WTC11 (cell line): ENCODE data around the gene ZNF367. TPM values are rescaled to one million over a fixed set of nuclear protein-coding genes. Genes with fewer than 3 reads are reported as not detected.
A peak's percentile ranks its signal among the peaks of the same experiment; 100 is the strongest.

ENCODE experiments used
- ATAC-seq: fragments of 200-7000 bp; cut with Tn5 transposase; 2 replicates; pipeline ENCODE4 v1.10.0; 2021; ENCODE audit warnings: mild to moderate bottlenecking, moderate library complexity
- CTCF ChIA-PET: fragments of 300-600 bp; sonication (Branson Sonifier 250); formaldehyde crosslinking; loops from one replicate; lab custom pipeline; 2021; ENCODE audit warnings: antibody characterized with exemption; lab: Charles Lee
- POLR2A ChIA-PET: fragments of 350-600 bp; sonication (Branson Sonifier 250); formaldehyde crosslinking; loops from one replicate; lab custom pipeline; 2021; ENCODE audit warnings: antibody characterized with exemption; lab: Charles Lee
- DNase-seq: peaks from one replicate; pipeline ENCODE4 v3.0.0; 2021; ENCODE audit warnings: low spot score
- H3K27ac Mint-ChIP-seq: 2 replicates; pipeline ENCODE4 v1.8.0; 2021; ENCODE audit warnings: mixed read lengths
- H3K27me3 Mint-ChIP-seq: 2 replicates; pipeline ENCODE4 v1.8.0; 2021; ENCODE audit warnings: low read depth, mild to moderate bottlenecking, moderate library complexity, mixed read lengths
- H3K36me3 Mint-ChIP-seq: 2 replicates; pipeline ENCODE4 v1.8.0; 2021; ENCODE audit warnings: mixed read lengths
- H3K4me1 Mint-ChIP-seq: 2 replicates; pipeline ENCODE4 v1.8.0; 2022; ENCODE audit warnings: mixed read lengths
- H3K4me3 Mint-ChIP-seq: 2 replicates; pipeline ENCODE4 v1.8.0; 2021; ENCODE audit warnings: mild to moderate bottlenecking, moderate library complexity, mixed read lengths
- H3K9me3 Mint-ChIP-seq: 2 replicates; pipeline ENCODE4 v1.8.0; 2021; ENCODE audit warnings: mixed read lengths
- CDX4 ChIP-seq: fragments of 250-450 bp; sonication (Bioruptor Pico); IDR thresholded peaks from 2 replicates; pipeline ENCODE4 v1.9.0; 2021; ENCODE audit warnings: moderate library complexity, mild to moderate bottlenecking, inconsistent platforms, borderline replicate concordance
- ETV6 ChIP-seq: sonication (generic); formaldehyde crosslinking; IDR thresholded peaks from 2 replicates; pipeline ENCODE4 v1.8.1; 2022; ENCODE audit warnings: mild to moderate bottlenecking, missing genetic modification reagents
- GTF2I ChIP-seq: fragments of 250-450 bp; sonication (Bioruptor Pico); conservative IDR thresholded peaks from 2 replicates; pipeline ENCODE4 v1.4.0; 2021; ENCODE audit warnings: mild to moderate bottlenecking
- IRF1 ChIP-seq: sonication (generic); formaldehyde crosslinking; IDR thresholded peaks from 2 replicates; pipeline ENCODE4 v1.8.0; 2023; ENCODE audit warnings: missing genetic modification reagents
- MLX ChIP-seq: sonication (generic); formaldehyde crosslinking; IDR thresholded peaks from 2 replicates; pipeline ENCODE4 v1.8.1; 2023; ENCODE audit warnings: mild to moderate bottlenecking, missing genetic modification reagents, moderate library complexity
- NR2C2 ChIP-seq: sonication (generic); formaldehyde crosslinking; IDR thresholded peaks from 2 replicates; pipeline ENCODE4 v1.8.0; 2022; ENCODE audit warnings: mild to moderate bottlenecking, missing genetic modification reagents
- PRDM15 ChIP-seq: sonication (generic); formaldehyde crosslinking; IDR thresholded peaks from 2 replicates; pipeline ENCODE4 v1.8.0; 2022; ENCODE audit warnings: missing genetic modification reagents
- RELA ChIP-seq: sonication (generic); formaldehyde crosslinking; IDR thresholded peaks from 2 replicates; pipeline ENCODE4 v1.8.1; 2022; ENCODE audit warnings: missing genetic modification reagents, mild to moderate bottlenecking, borderline replicate concordance
- SP1 ChIP-seq: sonication (generic); formaldehyde crosslinking; conservative IDR thresholded peaks from 2 replicates; pipeline ENCODE4 v1.8.1; 2022; ENCODE audit warnings: missing genetic modification reagents
- TP53 ChIP-seq: sonication (generic); formaldehyde crosslinking; IDR thresholded peaks from 2 replicates; pipeline ENCODE4 v1.8.1; 2023; ENCODE audit warnings: mild to moderate bottlenecking, missing genetic modification reagents
- USF2 ChIP-seq: sonication (generic); formaldehyde crosslinking; IDR thresholded peaks from 2 replicates; pipeline ENCODE4 v1.8.1; 2023; ENCODE audit warnings: mild to moderate bottlenecking, missing genetic modification reagents, moderate library complexity
- ZBTB21 ChIP-seq: sonication (generic); formaldehyde crosslinking; IDR thresholded peaks from 2 replicates; pipeline ENCODE4 v1.8.1; 2023; ENCODE audit warnings: mild to moderate bottlenecking, missing genetic modification reagents, borderline replicate concordance
- ZMAT4 ChIP-seq: fragments of 250-450 bp; sonication (Bioruptor Pico); IDR thresholded peaks from 2 replicates; pipeline ENCODE4 v1.9.0; 2021; ENCODE audit warnings: mild to moderate bottlenecking
- ZNF121 ChIP-seq: sonication (generic); formaldehyde crosslinking; IDR thresholded peaks from 2 replicates; pipeline ENCODE4 v1.8.0; 2023; ENCODE audit warnings: missing genetic modification reagents
- ZNF416 ChIP-seq: fragments of 250-450 bp; sonication (Bioruptor Pico); IDR thresholded peaks from 2 replicates; pipeline ENCODE4 v1.9.0; 2021; ENCODE audit warnings: mild to moderate bottlenecking, inconsistent platforms
- total RNA-seq: library from RNA; stranded (reverse); gene quantifications from 3 replicates; pipeline ENCODE4 v1.2.3, GENCODE V29; 2021
- TF ChIP-seq, protein P1 (sequence below): fragments of 250-450 bp; sonication (Bioruptor Pico); IDR thresholded peaks from 2 replicates; pipeline ENCODE4 v1.9.0; 2021; ENCODE audit warnings: mild to moderate bottlenecking
- TF ChIP-seq, protein P2 (sequence below): fragments of 200-600 bp; IDR thresholded peaks from 2 replicates; pipeline ENCODE4 v1.8.0; 2022; ENCODE audit warnings: antibody characterized with exemption
- TF ChIP-seq, protein P3 (sequence below): sonication (generic); formaldehyde crosslinking; IDR thresholded peaks from 2 replicates; pipeline ENCODE4 v1.8.0; 2023; ENCODE audit warnings: missing genetic modification reagents, mild to moderate bottlenecking, borderline replicate concordance

The ZNF367 gene
- total RNA-seq, 1 experiment from 2014 or later, result 7.4 TPM

GRCh38 chr9:96418920-96419690 is 935 bp upstream of the ZNF367 start:
- no peaks in the 10 kb centered on the region for H3K9me3 Mint-ChIP-seq
- ChIA-PET CTCF (no interaction called here), POLR2A (interaction anchor here (0.6 kb wide), 1 partner anchor 1520 kb away, joined by 3 read pairs; no protein-coding TSS in a partner anchor)
- DNase-seq (peak; percentile 67), ATAC-seq (peak; percentile 16)
- peak overlapping the region; percentile 84 for H3K4me3 Mint-ChIP-seq
- H3K27ac Mint-ChIP-seq, result peak overlapping the region; percentile 94
- H3K4me1 Mint-ChIP-seq, result peaks cover 38% of the 10 kb centered on the region
- TF ChIP-seq ZBTB21 (no peak), ZNF121 (CRISPR knock-in tag) (no peak), SP1 (CRISPR knock-in tag) (no peak), NR2C2 (no peak), TP53 (CRISPR knock-in tag) (peak; percentile 63; the same call in 1 of the 2 replicates), PRDM15 (no peak), MLX (CRISPR knock-in tag) (no peak), GTF2I (CRISPR knock-in tag) (no peak), ETV6 (CRISPR knock-in tag) (peak; percentile 54; the same call in 1 of the 2 replicates), ZMAT4 (CRISPR knock-in tag) (no peak), ZNF416 (no peak), CDX4 (CRISPR knock-in tag) (no peak), RELA (CRISPR knock-in tag) (0 out of 2 replicates have a peak, but pooled peaks have one; percentile 23), IRF1 (no peak), USF2 (CRISPR knock-in tag) (0 out of 2 replicates have a peak, but pooled peaks have one; percentile 6)
- TF ChIP-seq, protein P1, sequence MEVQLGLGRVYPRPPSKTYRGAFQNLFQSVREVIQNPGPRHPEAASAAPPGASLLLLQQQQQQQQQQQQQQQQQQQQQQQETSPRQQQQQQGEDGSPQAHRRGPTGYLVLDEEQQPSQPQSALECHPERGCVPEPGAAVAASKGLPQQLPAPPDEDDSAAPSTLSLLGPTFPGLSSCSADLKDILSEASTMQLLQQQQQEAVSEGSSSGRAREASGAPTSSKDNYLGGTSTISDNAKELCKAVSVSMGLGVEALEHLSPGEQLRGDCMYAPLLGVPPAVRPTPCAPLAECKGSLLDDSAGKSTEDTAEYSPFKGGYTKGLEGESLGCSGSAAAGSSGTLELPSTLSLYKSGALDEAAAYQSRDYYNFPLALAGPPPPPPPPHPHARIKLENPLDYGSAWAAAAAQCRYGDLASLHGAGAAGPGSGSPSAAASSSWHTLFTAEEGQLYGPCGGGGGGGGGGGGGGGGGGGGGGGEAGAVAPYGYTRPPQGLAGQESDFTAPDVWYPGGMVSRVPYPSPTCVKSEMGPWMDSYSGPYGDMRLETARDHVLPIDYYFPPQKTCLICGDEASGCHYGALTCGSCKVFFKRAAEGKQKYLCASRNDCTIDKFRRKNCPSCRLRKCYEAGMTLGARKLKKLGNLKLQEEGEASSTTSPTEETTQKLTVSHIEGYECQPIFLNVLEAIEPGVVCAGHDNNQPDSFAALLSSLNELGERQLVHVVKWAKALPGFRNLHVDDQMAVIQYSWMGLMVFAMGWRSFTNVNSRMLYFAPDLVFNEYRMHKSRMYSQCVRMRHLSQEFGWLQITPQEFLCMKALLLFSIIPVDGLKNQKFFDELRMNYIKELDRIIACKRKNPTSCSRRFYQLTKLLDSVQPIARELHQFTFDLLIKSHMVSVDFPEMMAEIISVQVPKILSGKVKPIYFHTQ (CRISPR knock-in tag), result no peak
- TF ChIP-seq, protein P2, sequence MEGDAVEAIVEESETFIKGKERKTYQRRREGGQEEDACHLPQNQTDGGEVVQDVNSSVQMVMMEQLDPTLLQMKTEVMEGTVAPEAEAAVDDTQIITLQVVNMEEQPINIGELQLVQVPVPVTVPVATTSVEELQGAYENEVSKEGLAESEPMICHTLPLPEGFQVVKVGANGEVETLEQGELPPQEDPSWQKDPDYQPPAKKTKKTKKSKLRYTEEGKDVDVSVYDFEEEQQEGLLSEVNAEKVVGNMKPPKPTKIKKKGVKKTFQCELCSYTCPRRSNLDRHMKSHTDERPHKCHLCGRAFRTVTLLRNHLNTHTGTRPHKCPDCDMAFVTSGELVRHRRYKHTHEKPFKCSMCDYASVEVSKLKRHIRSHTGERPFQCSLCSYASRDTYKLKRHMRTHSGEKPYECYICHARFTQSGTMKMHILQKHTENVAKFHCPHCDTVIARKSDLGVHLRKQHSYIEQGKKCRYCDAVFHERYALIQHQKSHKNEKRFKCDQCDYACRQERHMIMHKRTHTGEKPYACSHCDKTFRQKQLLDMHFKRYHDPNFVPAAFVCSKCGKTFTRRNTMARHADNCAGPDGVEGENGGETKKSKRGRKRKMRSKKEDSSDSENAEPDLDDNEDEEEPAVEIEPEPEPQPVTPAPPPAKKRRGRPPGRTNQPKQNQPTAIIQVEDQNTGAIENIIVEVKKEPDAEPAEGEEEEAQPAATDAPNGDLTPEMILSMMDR, result no peak
- TF ChIP-seq, protein P3, sequence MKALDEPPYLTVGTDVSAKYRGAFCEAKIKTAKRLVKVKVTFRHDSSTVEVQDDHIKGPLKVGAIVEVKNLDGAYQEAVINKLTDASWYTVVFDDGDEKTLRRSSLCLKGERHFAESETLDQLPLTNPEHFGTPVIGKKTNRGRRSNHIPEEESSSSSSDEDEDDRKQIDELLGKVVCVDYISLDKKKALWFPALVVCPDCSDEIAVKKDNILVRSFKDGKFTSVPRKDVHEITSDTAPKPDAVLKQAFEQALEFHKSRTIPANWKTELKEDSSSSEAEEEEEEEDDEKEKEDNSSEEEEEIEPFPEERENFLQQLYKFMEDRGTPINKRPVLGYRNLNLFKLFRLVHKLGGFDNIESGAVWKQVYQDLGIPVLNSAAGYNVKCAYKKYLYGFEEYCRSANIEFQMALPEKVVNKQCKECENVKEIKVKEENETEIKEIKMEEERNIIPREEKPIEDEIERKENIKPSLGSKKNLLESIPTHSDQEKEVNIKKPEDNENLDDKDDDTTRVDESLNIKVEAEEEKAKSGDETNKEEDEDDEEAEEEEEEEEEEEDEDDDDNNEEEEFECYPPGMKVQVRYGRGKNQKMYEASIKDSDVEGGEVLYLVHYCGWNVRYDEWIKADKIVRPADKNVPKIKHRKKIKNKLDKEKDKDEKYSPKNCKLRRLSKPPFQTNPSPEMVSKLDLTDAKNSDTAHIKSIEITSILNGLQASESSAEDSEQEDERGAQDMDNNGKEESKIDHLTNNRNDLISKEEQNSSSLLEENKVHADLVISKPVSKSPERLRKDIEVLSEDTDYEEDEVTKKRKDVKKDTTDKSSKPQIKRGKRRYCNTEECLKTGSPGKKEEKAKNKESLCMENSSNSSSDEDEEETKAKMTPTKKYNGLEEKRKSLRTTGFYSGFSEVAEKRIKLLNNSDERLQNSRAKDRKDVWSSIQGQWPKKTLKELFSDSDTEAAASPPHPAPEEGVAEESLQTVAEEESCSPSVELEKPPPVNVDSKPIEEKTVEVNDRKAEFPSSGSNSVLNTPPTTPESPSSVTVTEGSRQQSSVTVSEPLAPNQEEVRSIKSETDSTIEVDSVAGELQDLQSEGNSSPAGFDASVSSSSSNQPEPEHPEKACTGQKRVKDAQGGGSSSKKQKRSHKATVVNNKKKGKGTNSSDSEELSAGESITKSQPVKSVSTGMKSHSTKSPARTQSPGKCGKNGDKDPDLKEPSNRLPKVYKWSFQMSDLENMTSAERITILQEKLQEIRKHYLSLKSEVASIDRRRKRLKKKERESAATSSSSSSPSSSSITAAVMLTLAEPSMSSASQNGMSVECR (CRISPR knock-in tag), result peak; percentile 82; the same call in 1 of the 2 replicates
- no peaks in the 10 kb centered on the region; the same call in 1 of the 2 replicates for H3K27me3 Mint-ChIP-seq
- H3K36me3 Mint-ChIP-seq, result peaks cover 6% of the 10 kb centered on the region
